Measurements from ENCODE around the gene CDH13.

CDH13 gene

GRCh38 chr16:83002351-83003334 lies 375.9 kb downstream of the CDH13 start:
- peaks cover 9% of the 10 kb centered on the region for H3K27me3 Mint-ChIP-seq
- no peaks in the 10 kb centered on the region for H3K36me3 Mint-ChIP-seq (ENCODE audit: low read depth)

GRCh38 chr16:83004868-83005652 lies 378.3 kb downstream of the CDH13 start:
- Mint-ChIP-seq H3K36me3 (ENCODE audit: low read depth) (no peaks in the 10 kb centered on the region), H3K4me3 (no peak overlapping the region), H3K27ac (no peak overlapping the region), H3K27me3 (peaks cover 4% of the 10 kb centered on the region), H3K9me3 (peaks cover 8% of the 10 kb centered on the region), H3K4me1 (ENCODE audit: low read depth) (no peaks in the 10 kb centered on the region)
- intact Hi-C loops (cut with micrococcal nuclease): no loop called here

More at GRCh38 chr16:83002351-83003334, 375.9 kb downstream of the CDH13 start:
- no peak overlapping the region for H3K4me3 Mint-ChIP-seq
- intact Hi-C loops (cut with micrococcal nuclease): no loop called here
- no peaks in the 10 kb centered on the region for H3K4me1 Mint-ChIP-seq (ENCODE audit: low read depth)
- H3K27ac Mint-ChIP-seq: no peak overlapping the region
- H3K9me3 Mint-ChIP-seq: peaks cover 8% of the 10 kb centered on the region

- Mint-ChIP-seq H3K4me1 (ENCODE audit: low read depth) (no peaks in the 10 kb centered on the region), H3K36me3 (ENCODE audit: low read depth) (no peaks in the 10 kb centered on the region), H3K4me3 (no peak overlapping the region), H3K9me3 (peaks cover 5% of the 10 kb centered on the region), H3K27me3 (peaks cover 4% of the 10 kb centered on the region), H3K27ac (no peak overlapping the region)
- intact Hi-C loops (cut with micrococcal nuclease): no loop called here
Measured at GRCh38 chr16:83005653-83006160, 378.9 kb downstream of the CDH13 start.

GRCh38 chr16:83010776-83011720 lies 384.3 kb downstream of the CDH13 start:
- Mint-ChIP-seq H3K27me3 (no peaks in the 10 kb centered on the region), H3K36me3 (ENCODE audit: low read depth) (no peaks in the 10 kb centered on the region), H3K9me3 (no peaks in the 10 kb centered on the region), H3K4me1 (ENCODE audit: low read depth) (no peaks in the 10 kb centered on the region), H3K27ac (no peak overlapping the region), H3K4me3 (no peak overlapping the region)
- intact Hi-C loops (cut with micrococcal nuclease): loop anchor here (1.0 kb wide), 1 partner anchor 12 kb away; no protein-coding TSS in a partner anchor

GRCh38 chr16:83011939-83012338 lies 385.2 kb downstream of the CDH13 start:
- H3K4me1 Mint-ChIP-seq (ENCODE audit: low read depth): no peaks in the 10 kb centered on the region
- H3K27me3 Mint-ChIP-seq: no peaks in the 10 kb centered on the region
- intact Hi-C loops (cut with micrococcal nuclease): loop anchor here (1.0 kb wide), 1 partner anchor 11 kb away; no protein-coding TSS in a partner anchor
- H3K9me3 Mint-ChIP-seq: no peaks in the 10 kb centered on the region
- no peaks in the 10 kb centered on the region for H3K36me3 Mint-ChIP-seq (ENCODE audit: low read depth)
- H3K4me3 Mint-ChIP-seq: no peak overlapping the region
- H3K27ac Mint-ChIP-seq: no peak overlapping the region

- H3K4me1 Mint-ChIP-seq (ENCODE audit: low read depth): no peaks in the 10 kb centered on the region
- no peak overlapping the region for H3K4me3 Mint-ChIP-seq
- H3K27me3 Mint-ChIP-seq: no peaks in the 10 kb centered on the region
- intact Hi-C loops (cut with micrococcal nuclease): no loop called here
- H3K9me3 Mint-ChIP-seq: no peaks in the 10 kb centered on the region
- no peak overlapping the region for H3K27ac Mint-ChIP-seq
- H3K36me3 Mint-ChIP-seq (ENCODE audit: low read depth): no peaks in the 10 kb centered on the region
Measured at GRCh38 chr16:83013071-83013470, 386.3 kb downstream of the CDH13 start.

- Mint-ChIP-seq H3K4me1 (ENCODE audit: low read depth) (no peaks in the 10 kb centered on the region), H3K27me3 (no peaks in the 10 kb centered on the region), H3K27ac (no peak overlapping the region), H3K4me3 (no peak overlapping the region), H3K9me3 (peaks cover 4% of the 10 kb centered on the region), H3K36me3 (ENCODE audit: low read depth) (no peaks in the 10 kb centered on the region)
- intact Hi-C loops (cut with micrococcal nuclease): no loop called here
Measured at GRCh38 chr16:83019963-83020362, 393.2 kb downstream of the CDH13 start.

GRCh38 chr16:83021045-83021444 lies 394.3 kb downstream of the CDH13 start:
- Mint-ChIP-seq H3K4me3 (no peak overlapping the region), H3K27ac (no peak overlapping the region), H3K36me3 (ENCODE audit: low read depth) (no peaks in the 10 kb centered on the region), H3K27me3 (no peaks in the 10 kb centered on the region), H3K9me3 (peaks cover 7% of the 10 kb centered on the region), H3K4me1 (ENCODE audit: low read depth) (no peaks in the 10 kb centered on the region)
- intact Hi-C loops (cut with micrococcal nuclease): no loop called here

- no peak overlapping the region for H3K27ac Mint-ChIP-seq
- intact Hi-C loops (cut with micrococcal nuclease): no loop called here
- H3K4me3 Mint-ChIP-seq: no peak overlapping the region
- H3K27me3 Mint-ChIP-seq: no peaks in the 10 kb centered on the region
- H3K36me3 Mint-ChIP-seq (ENCODE audit: low read depth): no peaks in the 10 kb centered on the region
- H3K9me3 Mint-ChIP-seq: peaks cover 7% of the 10 kb centered on the region
- H3K4me1 Mint-ChIP-seq (ENCODE audit: low read depth): no peaks in the 10 kb centered on the region
Measured at GRCh38 chr16:83021746-83022145, 395.0 kb downstream of the CDH13 start.

- Mint-ChIP-seq H3K27ac (no peak overlapping the region), H3K4me3 (no peak overlapping the region), H3K9me3 (peaks cover 7% of the 10 kb centered on the region), H3K36me3 (ENCODE audit: low read depth) (no peaks in the 10 kb centered on the region), H3K4me1 (ENCODE audit: low read depth) (no peaks in the 10 kb centered on the region), H3K27me3 (no peaks in the 10 kb centered on the region)
- intact Hi-C loops (cut with micrococcal nuclease): loop anchor here (1.0 kb wide), 1 partner anchor 12 kb away; no protein-coding TSS in a partner anchor
Measured at GRCh38 chr16:83023011-83023410, 396.2 kb downstream of the CDH13 start.

- intact Hi-C loops (cut with micrococcal nuclease): loop anchor here (1.0 kb wide), 1 partner anchor 12 kb away; no protein-coding TSS in a partner anchor
- Mint-ChIP-seq H3K27me3 (no peaks in the 10 kb centered on the region), H3K4me1 (ENCODE audit: low read depth) (no peaks in the 10 kb centered on the region), H3K36me3 (ENCODE audit: low read depth) (no peaks in the 10 kb centered on the region), H3K4me3 (no peak overlapping the region), H3K27ac (no peak overlapping the region), H3K9me3 (peaks cover 7% of the 10 kb centered on the region)
Measured at GRCh38 chr16:83023640-83024039, 396.9 kb downstream of the CDH13 start.

- intact Hi-C loops (cut with micrococcal nuclease): no loop called here
- Mint-ChIP-seq H3K27ac (no peak overlapping the region), H3K4me1 (ENCODE audit: low read depth) (no peaks in the 10 kb centered on the region), H3K4me3 (no peak overlapping the region), H3K27me3 (no peaks in the 10 kb centered on the region), H3K9me3 (peaks cover 18% of the 10 kb centered on the region), H3K36me3 (ENCODE audit: low read depth) (no peaks in the 10 kb centered on the region)
Measured at GRCh38 chr16:83027973-83028372, 401.2 kb downstream of the CDH13 start.

- Mint-ChIP-seq H3K9me3 (peaks cover 18% of the 10 kb centered on the region), H3K27me3 (no peaks in the 10 kb centered on the region), H3K4me1 (ENCODE audit: low read depth) (no peaks in the 10 kb centered on the region), H3K36me3 (ENCODE audit: low read depth) (no peaks in the 10 kb centered on the region), H3K27ac (no peak overlapping the region), H3K4me3 (no peak overlapping the region)
- intact Hi-C loops (cut with micrococcal nuclease): no loop called here
Measured at GRCh38 chr16:83029467-83029866, 402.7 kb downstream of the CDH13 start.
